Activated T-helper 2 cell treated with anti-CD3 and anti-CD28 coated beads, Interferon-gamma antibody, Interleukin-2, Interleukin-4, amounts not matched to agents 10 μg/mL and 5 μg/mL and 100 μg/mL, durations not matched to agents 14 hours and 24 hours and 36 hours (primary cell): ENCODE measurements around the gene IPP. TPM values are rescaled to one million over a fixed set of nuclear protein-coding genes. Genes with fewer than 3 reads are reported as not detected.

Experiments
- DNase-seq: peaks from one replicate; pipeline ENCODE4 v3.0.0; 2021; ENCODE audit warnings: low spot score
- H3K27ac Mint-ChIP-seq: one replicate; pipeline ENCODE4 v1.8.0; 2021; ENCODE audit warnings: mixed read lengths
- H3K27me3 Mint-ChIP-seq: one replicate; pipeline ENCODE4 v1.8.0; 2021; ENCODE audit warnings: low read depth, mixed read lengths
- H3K36me3 Mint-ChIP-seq: one replicate; pipeline ENCODE4 v1.8.0; 2021; ENCODE audit warnings: low read depth, mixed read lengths
- H3K4me1 Mint-ChIP-seq: one replicate; pipeline ENCODE4 v1.8.0; 2021; ENCODE audit warnings: low read depth, mixed read lengths
- H3K4me3 Mint-ChIP-seq: one replicate; pipeline ENCODE4 v1.8.0; 2021; ENCODE audit warnings: low read depth, mild to moderate bottlenecking, moderate library complexity, mixed read lengths
- H3K9me3 Mint-ChIP-seq: one replicate; pipeline ENCODE4 v1.8.0; 2021; ENCODE audit warnings: mixed read lengths
- intact Hi-C: fragments of 100-400 bp; cut with micrococcal nuclease; formaldehyde crosslinking; loops from one replicate; pipeline ENCODE4 v1.15.1; 2023
- total RNA-seq: library from RNA; stranded (reverse); gene quantifications from 2 replicates; pipeline ENCODE4 v1.2.3, GENCODE V29; 2022

The IPP gene
- 14.7 and 15.6 TPM in 2 replicates for total RNA-seq

GRCh38 chr1:45750298-45751038 lies at the start of gene IPP:
IPP (minus strand) TSS chr1:45750653; CDS start chr1:45746411, 4,242 bp downstream.
- peaks cover 18% of the 10 kb centered on the region for H3K9me3 Mint-ChIP-seq

GRCh38 chr1:45796946-45797345 lies 46.5 kb upstream of the IPP start:
- intact Hi-C loops, result no loop called here
- Mint-ChIP-seq H3K36me3 (no peaks in the 10 kb centered on the region), H3K9me3 (no peaks in the 10 kb centered on the region)

More at GRCh38 chr1:45750298-45751038, at the start of gene IPP:
- Mint-ChIP-seq H3K27ac (peak within 1 kb of the TSS; percentile 98), H3K4me3 (peak within 1 kb of the TSS; percentile 96), H3K4me1 (peaks cover 14% of the 10 kb centered on the region), H3K27me3 (no peaks in the 10 kb centered on the region), H3K36me3 (peaks cover 8% of the 10 kb centered on the region)
- intact Hi-C loops, result loop anchor here (1.0 to 10.0 kb wide), 3 partner anchors 52 to 166 kb away; partner anchors contain the start of genes MAST2 and NASP
- peak; percentile 95 for DNase-seq

GRCh38 chr1:45796381-45796780 lies 45.9 kb upstream of the IPP start:
- no peaks in the 10 kb centered on the region for H3K9me3 Mint-ChIP-seq
- H3K36me3 Mint-ChIP-seq, result no peaks in the 10 kb centered on the region
- peaks cover 17% of the 10 kb centered on the region for H3K27me3 Mint-ChIP-seq
- no peak overlapping the region for H3K27ac Mint-ChIP-seq
- no peak for DNase-seq
- intact Hi-C loops, result no loop called here
- H3K4me1 Mint-ChIP-seq, result no peaks in the 10 kb centered on the region
- H3K4me3 Mint-ChIP-seq, result no peak overlapping the region

More at GRCh38 chr1:45796946-45797345, 46.5 kb upstream of the IPP start:
- no peak overlapping the region for H3K27ac Mint-ChIP-seq
- peaks cover 15% of the 10 kb centered on the region for H3K27me3 Mint-ChIP-seq
- H3K4me1 Mint-ChIP-seq, result no peaks in the 10 kb centered on the region
- H3K4me3 Mint-ChIP-seq, result no peak overlapping the region
- no peak for DNase-seq

GRCh38 chr1:45793942-45794604 lies 43.6 kb upstream of the IPP start:
- Mint-ChIP-seq H3K27ac (no peak overlapping the region), H3K4me1 (no peaks in the 10 kb centered on the region), H3K9me3 (no peaks in the 10 kb centered on the region), H3K27me3 (peaks cover 20% of the 10 kb centered on the region), H3K36me3 (no peaks in the 10 kb centered on the region), H3K4me3 (no peak overlapping the region)
- DNase-seq, result no peak
- intact Hi-C loops, result no loop called here

- Mint-ChIP-seq H3K4me1 (no peaks in the 10 kb centered on the region), H3K27me3 (peaks cover 23% of the 10 kb centered on the region), H3K27ac (no peak overlapping the region), H3K4me3 (no peak overlapping the region), H3K36me3 (no peaks in the 10 kb centered on the region), H3K9me3 (no peaks in the 10 kb centered on the region)
- intact Hi-C loops, result no loop called here
- no peak for DNase-seq
These were observed 42.3 kb upstream of the IPP start for GRCh38 chr1:45792744-45793143.

- intact Hi-C loops, result no loop called here
- H3K4me3 Mint-ChIP-seq, result no peak overlapping the region
- H3K4me1 Mint-ChIP-seq, result peaks cover 11% of the 10 kb centered on the region
- H3K27me3 Mint-ChIP-seq, result peaks cover 31% of the 10 kb centered on the region
- no peak for DNase-seq
- no peak overlapping the region for H3K27ac Mint-ChIP-seq
- no peaks in the 10 kb centered on the region for H3K9me3 Mint-ChIP-seq
- no peaks in the 10 kb centered on the region for H3K36me3 Mint-ChIP-seq
These were observed 39.1 kb upstream of the IPP start for GRCh38 chr1:45789601-45790000.

- DNase-seq, result no peak
- H3K36me3 Mint-ChIP-seq, result no peaks in the 10 kb centered on the region
- intact Hi-C loops, result no loop called here
- H3K27me3 Mint-ChIP-seq, result peaks cover 25% of the 10 kb centered on the region
- H3K4me1 Mint-ChIP-seq, result peaks cover 11% of the 10 kb centered on the region
- no peak overlapping the region for H3K27ac Mint-ChIP-seq
- no peak overlapping the region for H3K4me3 Mint-ChIP-seq
- no peaks in the 10 kb centered on the region for H3K9me3 Mint-ChIP-seq
These were observed 37.5 kb upstream of the IPP start for GRCh38 chr1:45787905-45788304.

DNA sequence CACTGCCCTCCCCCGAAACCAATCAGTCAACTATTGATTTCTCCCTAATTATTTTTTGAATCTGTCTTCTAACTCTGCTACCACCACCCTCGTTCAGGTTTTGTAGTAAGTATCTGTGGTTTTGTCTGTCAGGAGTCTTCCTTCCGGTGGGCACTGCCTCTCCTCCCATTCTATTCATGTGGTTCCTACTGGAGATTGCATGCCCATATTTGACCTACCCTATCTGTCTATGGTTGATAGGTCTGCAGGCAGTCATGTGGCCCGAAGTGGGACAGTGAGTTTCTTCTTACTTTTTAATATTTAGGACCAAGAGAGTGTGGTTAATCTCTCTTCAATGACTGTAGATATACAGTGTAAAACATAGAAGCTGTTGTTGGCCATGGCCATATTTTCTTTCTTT lies 35.1 kb upstream of the IPP start:
- Mint-ChIP-seq H3K4me1 (peaks cover 11% of the 10 kb centered on the region), H3K4me3 (peak overlapping the region; percentile 41), H3K9me3 (no peaks in the 10 kb centered on the region), H3K27me3 (peaks cover 25% of the 10 kb centered on the region), H3K27ac (no peak overlapping the region), H3K36me3 (no peaks in the 10 kb centered on the region)
- intact Hi-C loops, result no loop called here
- peak; percentile 37 for DNase-seq

GRCh38 chr1:45775794-45776193 lies 25.3 kb upstream of the IPP start:
- Mint-ChIP-seq H3K27ac (no peak overlapping the region), H3K4me3 (no peak overlapping the region), H3K4me1 (peaks cover 2% of the 10 kb centered on the region), H3K36me3 (no peaks in the 10 kb centered on the region), H3K27me3 (peaks cover 6% of the 10 kb centered on the region), H3K9me3 (no peaks in the 10 kb centered on the region)
- DNase-seq, result no peak
- intact Hi-C loops, result no loop called here

- Mint-ChIP-seq H3K9me3 (no peaks in the 10 kb centered on the region), H3K27me3 (no peaks in the 10 kb centered on the region), H3K4me1 (peaks cover 2% of the 10 kb centered on the region), H3K27ac (no peak overlapping the region), H3K36me3 (no peaks in the 10 kb centered on the region), H3K4me3 (no peak overlapping the region)
- no peak for DNase-seq
- intact Hi-C loops, result no loop called here
These were observed 22.5 kb upstream of the IPP start for GRCh38 chr1:45772971-45773370.

- no peak for DNase-seq
- Mint-ChIP-seq H3K4me1 (peaks cover 2% of the 10 kb centered on the region), H3K9me3 (no peaks in the 10 kb centered on the region), H3K27ac (no peak overlapping the region), H3K4me3 (no peak overlapping the region), H3K27me3 (no peaks in the 10 kb centered on the region), H3K36me3 (no peaks in the 10 kb centered on the region)
- intact Hi-C loops, result no loop called here
These were observed 18.9 kb upstream of the IPP start for GRCh38 chr1:45769261-45769932.

- intact Hi-C loops, result no loop called here
These were observed 16.6 kb upstream of the IPP start for GRCh38 chr1:45767035-45767434.

More at GRCh38 chr1:45767035-45767434, 16.6 kb upstream of the IPP start:
- H3K4me3 Mint-ChIP-seq, result no peak overlapping the region
- H3K4me1 Mint-ChIP-seq, result no peaks in the 10 kb centered on the region
- no peak overlapping the region for H3K27ac Mint-ChIP-seq
- H3K9me3 Mint-ChIP-seq, result no peaks in the 10 kb centered on the region
- H3K27me3 Mint-ChIP-seq, result peaks cover 5% of the 10 kb centered on the region
- no peaks in the 10 kb centered on the region for H3K36me3 Mint-ChIP-seq
- DNase-seq, result no peak
